NCI-H1417 (cell line): ENCODE data around the gene MAPT.

Experiments
- DNase-seq, 3 experiments: peaks; one replicate each; lab custom pipeline; 2025; lab: John Stamatoyannopoulos, UW

Gene MAPT

DNA sequence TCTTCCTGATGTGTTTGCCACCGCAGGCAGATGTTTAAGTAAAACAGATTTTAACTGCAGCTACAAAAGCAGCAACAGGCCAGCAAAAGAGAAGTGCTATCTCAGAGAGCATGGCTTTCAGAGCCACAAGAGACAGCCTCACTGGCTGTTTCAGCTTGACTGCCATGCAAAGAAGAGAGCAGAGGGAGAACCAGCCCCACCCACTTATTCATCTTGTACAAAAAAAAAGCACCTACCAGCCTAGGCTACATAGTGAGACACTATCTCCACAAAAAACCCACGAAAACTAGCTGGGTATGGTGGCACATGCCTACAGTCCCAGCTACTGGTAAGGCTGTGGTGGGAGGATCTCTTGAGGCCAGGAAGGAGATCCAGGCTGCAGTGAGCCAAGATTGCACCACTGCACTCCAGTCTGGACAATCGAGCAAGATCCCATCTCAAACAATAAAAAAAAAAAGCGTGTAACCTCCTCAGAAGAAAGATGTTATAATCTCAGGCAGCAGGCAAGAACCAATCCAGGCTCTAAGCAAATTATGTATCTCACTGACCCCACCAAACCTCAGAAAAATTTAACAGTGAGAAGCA is 134.7 kb downstream of the MAPT start:
- DNase-seq: no peak

DNA sequence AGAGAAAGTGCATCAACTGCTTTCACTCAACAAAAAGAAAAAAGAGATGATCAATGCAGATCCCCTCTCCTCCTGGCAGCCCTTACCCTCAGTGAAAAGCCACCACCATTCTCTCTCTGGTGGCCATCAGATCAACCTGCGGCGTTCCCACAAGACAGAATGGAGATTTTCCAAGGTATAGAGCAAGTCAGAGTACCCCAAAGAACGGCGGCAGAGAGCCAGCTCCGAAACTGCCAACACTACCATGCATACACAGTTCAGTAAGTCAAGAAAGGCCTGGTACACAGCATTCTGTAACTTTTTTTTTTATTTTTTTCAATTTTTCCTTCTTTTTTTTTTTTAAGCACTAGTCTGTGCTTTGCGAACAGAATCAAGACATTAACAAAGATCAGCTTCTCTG is 135.3 kb downstream of the MAPT start:
- no peak for DNase-seq

DNA sequence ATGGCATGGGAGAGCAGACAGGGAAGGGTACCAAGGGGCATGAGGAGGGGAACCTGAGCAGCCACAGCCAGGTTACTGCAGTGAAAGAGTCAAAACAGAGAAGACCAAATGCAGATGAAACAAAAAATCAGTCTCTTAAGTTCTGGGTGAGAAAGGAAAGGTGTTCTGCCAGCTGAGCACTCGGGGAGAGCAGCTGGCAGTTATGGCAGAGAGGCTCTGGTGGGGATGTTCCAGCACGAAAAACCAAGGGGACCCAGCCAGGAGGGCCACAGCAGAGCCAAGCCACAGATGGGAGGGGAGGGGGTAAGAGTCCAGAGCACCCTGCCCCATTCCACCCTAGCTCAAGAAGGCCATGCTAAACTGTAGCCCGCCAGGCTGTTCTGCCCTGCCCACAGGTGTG is 136.4 kb downstream of the MAPT start:
- DNase-seq: no peak

DNA sequence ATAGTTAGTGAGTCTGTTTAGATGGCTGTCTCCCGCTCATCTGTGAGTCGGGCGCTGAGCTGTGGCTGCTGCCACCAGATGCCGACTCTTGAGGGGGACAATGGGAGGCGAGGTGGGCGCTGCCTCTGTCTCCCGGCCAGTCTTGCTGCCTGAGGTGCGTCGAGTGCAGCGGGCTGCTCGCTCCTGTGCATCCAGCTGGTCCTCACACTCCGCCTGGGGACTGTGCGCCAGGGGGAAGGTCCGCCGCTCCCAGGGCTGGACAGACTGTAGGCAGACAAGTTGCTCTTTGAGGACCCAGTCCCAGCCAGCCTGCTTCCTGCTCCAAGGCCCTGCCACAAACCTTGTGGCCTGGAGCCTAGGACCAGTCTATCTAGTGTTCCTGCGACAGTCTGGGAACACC is 137.1 kb downstream of the MAPT start:
- DNase-seq: no peak

DNA sequence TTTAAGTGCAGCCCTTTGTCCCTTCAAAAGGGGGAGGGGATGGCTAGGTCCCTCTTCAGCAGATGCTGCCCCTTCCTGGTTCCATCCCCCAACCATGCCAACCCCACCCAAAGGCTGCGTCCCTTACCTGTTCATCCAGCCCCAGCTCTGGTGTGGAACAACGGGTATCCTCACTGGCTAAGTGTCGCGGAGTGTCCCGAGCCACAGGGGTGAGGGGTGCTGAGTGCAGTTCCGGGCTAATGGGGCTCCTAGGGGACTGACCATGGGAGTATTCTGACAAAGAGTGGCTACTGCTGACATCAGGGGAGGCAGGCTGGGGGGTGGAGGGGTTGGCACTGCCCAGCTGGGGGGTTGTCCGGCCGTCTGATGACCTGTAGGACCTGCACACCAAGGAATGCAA is 137.6 kb downstream of the MAPT start:
- no peak for DNase-seq

DNA sequence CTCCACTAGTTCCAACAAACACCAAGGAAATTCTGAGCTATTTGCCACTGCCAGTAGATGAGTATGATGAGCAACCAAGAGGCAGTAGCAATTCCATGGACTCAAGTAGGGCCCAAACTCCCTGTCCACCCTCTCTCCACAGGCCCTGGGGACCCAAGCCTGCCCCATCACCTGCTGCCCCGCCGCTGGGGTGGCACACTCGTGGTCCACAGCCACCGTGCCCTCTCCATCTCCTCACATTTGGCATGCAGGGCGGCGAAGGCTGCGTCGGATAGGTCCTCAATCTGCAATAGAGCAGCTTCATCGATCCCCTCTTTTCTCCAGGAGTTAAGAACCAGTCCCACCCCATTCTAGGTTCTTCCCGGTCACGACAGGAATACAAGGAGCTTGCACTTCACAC is 138.6 kb downstream of the MAPT start:
- no peak for DNase-seq

DNA sequence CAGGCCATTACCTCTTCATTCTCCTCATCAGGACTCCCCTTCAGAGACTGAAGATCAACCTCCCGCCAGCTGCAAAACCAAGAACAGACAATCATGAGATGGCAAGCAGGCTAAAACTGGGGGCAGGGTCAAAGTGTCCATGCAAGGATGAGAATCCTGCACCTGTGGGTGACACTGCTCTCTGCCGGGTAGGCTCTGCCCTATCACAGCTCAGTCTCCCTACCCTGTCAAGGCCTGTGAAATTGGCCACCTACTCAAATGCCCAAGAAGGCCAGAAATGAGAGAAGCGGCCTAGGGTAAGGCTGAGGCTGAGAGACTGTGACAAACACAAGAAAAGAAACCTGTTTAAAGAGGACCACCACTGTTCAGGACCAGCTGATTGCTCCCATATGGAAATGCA is 139.0 kb downstream of the MAPT start:
- DNase-seq: no peak

DNA sequence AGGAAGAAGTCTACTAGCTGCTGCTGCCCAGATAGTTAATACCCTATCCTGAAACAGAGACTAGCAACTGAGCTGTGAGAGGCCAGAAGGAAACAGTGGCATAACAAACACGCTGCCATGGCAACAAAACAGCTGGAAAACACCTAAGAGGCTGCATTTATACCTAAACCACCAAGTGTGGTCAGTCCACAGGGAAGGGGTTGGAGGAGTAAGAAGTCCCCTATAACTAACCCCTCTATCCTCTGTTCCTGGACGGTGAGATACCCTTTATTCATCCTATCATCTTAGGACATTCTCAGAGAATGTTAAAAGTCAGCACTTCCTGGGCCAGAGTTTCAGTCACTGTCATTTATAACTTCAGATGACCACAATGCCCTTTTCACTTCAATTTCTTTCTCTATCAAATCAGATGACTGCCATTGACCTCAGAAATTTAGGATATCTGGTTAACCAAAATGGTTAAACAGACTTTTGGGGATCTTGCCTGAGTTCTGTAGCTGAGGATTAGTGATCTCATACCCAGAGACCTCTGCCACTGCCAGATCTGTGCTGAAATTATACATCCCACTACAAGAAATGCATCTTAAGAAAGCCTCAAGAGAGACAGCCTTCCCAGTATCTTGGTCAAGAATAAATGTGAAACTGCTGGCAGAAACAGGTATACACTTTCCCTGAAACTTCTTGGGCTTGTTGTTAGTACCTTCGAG is 140.9 kb downstream of the MAPT start:
- DNase-seq: no peak

DNA sequence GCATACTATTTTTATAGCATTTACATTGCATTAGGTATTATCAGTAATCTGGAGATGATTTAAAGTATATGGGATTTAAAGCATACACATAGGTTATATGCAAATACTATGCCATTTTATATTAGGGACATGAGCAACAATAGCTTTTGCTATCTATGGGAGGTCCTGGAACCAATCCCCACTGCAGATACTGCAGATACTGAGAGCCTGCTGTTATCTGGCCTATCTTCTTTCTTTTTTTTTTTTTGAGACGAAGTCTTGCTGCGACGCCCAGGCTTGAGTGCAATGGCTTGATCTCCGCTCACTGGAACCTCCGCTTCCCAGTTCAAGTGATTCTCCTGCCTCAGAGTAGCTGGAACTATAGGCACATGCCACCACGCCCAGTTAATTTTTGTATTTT is 142.1 kb downstream of the MAPT start:
- DNase-seq: no peak

DNA sequence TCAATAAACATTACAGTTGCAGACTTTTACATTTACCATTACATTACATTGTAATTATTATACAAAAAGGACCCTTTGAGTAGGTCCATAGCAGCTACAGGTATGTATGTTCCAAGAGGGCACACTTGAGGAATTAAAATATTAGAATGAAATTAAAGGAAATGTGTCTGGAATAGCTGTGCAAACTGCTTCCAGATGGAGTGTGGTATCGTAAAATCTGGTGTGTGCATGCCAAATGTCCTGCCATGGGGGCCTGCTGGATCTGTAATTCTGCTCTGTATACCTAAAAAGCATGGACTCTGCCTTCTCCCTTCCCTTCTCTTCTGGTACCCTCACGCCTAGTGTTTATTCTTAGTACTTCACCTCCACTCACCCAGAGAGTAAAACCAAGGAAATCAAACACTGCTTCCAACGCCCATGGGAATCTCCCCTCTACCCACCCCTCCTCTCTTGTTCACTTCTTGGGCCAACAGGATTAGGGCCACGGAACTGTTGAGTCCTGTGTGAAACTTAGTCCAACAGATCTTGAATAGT is 143.4 kb downstream of the MAPT start:
- DNase-seq: no peak

DNA sequence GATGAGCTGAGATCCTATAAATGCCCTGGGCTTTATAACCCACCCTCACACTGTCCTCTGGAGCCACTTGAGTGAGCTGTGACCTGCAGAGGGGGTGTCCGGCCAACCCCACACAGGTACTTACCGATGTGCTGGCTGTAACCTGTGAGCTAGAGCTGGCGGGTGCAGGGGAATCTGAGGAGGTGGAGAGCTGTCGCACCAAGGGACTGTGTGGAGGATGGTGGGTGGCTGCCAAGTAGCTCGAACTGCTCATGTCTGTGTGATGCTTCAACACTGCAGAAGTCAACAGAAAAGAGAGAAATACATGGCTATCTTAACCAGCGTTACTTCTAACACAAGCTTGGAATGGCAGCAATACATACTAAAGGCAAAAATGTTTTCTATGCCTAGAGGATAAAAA is 144.1 kb downstream of the MAPT start:
- no peak for DNase-seq

DNA sequence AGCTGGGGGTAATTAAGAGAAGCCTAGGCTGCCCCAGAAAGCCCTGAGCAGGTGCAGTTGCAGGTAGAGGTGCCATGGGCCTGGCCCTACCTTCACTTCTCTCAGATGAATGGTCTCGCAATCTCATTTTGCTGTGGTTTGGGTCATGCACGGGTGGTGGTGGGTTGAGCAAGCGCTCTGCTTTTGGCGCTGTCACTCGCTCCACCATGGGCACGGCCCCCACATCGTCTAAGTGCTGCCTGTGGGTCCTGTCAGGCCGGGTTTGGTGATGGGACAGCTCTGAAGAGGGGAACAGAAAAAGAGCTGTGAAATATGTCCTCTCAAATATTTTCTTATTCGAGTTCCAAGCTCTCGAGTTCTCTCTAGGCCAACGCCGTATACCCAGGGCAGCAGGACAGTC is 144.6 kb downstream of the MAPT start:
- no peak for DNase-seq

DNA sequence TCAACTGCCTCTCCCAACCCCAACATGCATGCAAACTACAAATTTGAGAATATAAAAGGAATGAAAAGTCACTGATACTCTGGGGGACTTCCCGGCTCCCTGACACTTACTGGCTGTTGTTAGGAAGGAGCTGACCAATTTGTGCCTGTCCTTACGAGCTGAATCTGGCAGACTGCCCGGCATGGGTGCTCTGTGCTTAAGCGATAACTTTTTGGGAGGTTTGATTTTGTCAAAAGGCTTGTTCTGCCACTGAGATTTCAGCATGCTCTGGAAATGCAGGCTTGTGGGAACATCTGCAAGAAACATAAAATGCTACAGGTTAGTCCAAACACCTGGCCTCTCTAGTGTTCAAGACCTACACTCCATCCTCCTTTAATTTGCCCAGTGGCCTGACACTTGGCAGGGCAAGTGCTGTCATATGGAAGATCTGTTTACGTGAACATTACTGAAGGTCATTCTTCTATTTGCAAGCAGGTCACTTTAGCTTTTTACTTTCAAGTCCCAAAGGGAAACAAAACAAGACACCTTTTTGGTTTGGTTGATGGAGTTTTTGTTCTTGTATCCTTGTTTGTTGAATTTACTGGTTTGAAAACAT is 145.3 kb downstream of the MAPT start:
- peak in 1 of 3 experiments; percentile 5 for DNase-seq

DNA sequence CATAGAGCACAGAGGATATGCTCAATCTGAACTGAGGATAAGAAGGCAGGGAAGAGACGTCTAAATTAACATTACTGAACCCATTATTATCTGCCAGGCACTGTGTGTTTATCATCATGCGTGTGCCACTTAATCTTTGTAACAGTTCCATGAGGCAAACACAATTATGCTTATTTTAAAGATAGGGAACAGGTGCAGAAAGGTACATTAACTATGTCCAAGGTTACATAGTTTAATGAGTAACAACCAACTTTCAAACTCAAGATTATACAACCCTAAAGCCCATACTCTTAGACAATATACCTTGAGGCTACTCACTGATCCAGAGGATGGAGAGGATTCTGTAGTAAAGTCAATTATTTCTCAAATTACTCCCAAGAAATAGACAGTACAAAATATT is 147.9 kb downstream of the MAPT start:
- DNase-seq: peak in 1 of 3 experiments; percentile 23

DNA sequence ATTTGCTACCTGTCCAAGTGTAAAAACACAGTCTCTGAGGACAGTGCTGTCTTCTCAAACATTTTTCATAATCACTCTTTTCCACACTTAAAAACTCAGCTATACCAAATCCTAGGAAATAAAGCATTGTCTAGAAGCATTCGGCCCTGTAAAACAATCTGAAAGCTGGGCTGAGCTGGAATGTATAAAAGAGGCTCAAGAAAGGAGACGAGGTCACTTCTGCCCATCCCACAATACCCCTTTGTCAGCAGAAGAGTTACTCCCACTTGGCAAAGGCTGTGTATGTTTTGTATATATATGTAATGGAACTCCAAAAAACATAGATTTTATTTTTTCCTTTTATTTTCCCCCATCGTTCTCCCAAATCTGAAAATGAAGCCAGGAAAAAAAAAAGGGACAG is 148.6 kb downstream of the MAPT start:
- no peak for DNase-seq

DNA sequence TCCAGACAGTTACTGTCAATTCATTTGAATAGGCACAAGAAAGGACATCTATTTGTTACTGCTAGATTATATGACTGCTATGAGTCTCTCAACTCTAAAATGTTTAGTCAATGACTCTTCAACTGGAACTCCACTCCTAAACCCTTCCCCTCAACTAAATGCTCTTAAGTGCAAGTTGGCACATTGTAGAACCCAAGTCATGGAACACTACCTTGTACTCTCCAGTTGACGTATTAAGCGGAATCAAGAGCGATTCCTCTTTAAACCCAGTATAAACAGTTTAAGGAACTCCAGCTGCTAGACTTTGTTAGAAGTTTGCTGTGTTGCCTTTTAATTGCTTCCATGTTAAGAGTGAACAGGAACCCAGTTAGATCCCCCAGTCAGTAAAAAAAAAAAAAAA is 149.3 kb downstream of the MAPT start:
- DNase-seq: peak in 1 of 3 experiments; percentile 67

DNA sequence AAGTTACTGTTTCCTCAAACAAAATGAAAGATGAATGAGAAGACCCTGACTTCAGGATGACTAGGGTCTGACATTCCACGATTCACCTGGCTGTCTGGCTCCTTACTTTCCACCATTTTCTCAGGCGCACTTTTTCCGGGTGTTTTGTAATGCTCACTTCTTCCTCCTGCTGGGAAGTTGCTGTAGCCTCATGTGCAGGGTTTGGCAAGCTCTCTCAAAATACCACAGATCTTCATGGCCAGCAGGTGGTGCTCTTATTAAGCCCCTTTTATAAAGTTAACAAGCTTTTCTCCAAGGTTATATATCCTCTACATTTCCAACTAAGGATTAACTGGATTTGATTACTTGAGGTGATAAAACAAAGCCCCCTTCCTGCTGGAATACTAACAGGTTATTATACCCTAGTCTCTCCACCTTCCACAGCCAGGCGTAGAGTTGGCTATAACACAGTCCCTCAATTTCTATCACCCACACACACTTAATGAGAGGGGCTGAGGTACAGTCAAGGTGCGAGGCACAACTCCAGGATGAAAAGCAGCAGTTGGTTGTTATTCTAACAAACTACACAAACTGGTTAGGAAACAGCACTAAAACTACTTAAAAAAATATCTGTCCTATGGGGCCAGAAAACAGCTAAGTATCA is 150.1 kb downstream of the MAPT start:
- DNase-seq: peak; percentile 53 to 85 (median 62)

DNA sequence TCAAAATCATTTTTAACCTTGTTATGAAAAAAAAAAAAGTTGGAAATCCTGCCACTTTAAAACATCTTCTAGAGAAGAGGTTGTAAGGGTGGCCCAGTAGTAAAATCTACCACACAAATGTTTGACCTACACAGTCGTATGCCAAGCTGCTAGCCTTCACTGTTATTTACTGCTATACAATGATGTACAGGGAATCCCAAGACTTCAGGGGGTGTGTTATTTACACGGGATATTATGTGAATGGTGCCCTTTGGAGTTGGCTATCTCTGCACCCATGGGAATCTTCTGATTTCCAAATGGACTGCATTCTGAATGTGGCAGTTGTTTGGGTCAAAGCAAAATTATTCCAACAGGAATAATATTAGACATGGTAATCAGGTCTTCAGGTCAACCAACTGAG is 150.6 kb downstream of the MAPT start:
- DNase-seq: no peak

DNA sequence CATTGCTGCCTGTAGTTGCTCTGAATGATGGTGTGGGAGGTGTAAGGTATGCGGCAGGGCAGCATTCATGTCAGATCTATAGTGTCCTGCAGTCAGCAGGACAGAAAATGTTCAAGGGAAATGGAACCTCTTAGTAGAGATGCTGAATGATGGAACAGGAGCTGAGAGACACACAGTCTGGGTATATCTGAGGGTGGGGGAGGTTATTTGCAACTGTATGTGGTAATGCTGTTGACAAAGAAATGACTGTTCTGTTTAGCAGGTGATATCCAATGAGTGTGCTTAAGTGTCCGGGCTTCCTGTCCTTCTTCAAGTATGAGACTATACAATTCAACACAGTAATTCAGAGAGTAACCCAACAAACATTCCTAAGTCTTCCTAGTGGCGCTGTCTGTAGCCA is 151.3 kb downstream of the MAPT start:
- DNase-seq: peak in 1 of 3 experiments; percentile 35

DNA sequence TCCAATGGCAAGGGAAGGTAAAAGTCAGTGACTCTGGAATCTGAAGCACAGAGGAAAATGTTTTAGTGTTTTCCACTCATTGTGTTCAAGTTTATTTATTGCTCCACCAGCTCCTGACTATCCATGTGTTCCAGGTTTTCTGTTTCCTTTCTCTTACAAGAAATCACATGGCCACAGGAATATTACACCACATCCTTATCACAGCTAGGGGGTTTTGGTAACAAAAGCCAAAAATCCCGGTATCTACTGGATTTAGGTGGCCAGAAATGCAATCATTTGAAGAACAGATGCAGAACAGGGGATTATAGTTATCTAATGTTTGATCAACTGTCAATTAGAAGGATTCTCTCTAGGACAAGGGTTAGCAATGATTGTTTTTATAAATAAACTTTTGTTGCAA is 152.6 kb downstream of the MAPT start:
- DNase-seq: no peak

DNA sequence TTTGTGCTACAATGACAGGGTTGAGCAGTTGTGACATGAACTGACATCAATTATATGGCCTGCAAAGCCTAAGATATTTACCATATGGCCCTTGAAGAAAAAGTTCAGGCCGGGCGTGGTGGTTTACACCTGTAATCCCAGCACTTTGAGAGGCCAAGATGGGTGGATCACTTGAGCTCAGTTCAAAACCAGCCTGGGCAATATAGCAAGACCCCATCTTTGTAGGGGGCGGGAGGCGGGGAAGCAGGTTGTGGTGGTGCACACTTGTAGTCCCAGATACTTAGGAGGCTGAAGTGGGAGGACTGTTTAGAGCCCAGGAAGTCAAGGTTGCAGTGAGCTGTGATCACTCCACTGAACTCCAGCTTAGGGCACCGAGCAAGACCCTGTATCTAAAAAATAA is 153.0 kb downstream of the MAPT start:
- DNase-seq: no peak

DNA sequence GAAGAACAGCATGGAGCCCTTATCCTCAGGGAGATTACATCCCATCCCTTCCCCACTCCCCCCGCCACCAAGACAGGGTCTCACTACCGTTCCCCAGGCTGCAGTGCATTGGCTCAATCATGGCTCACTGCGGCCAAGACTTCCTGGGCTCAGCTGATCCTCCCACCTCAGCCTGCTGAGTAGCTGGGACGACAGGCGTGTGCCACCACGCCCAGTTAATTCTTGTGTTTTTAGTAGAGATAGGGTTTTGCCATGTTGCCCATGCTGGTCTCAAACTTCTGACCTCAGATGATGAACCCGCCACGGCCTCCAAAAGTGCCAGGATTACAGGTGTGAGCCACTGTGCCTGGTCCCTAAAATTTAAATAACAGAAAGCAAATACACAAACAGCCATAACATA is 153.5 kb downstream of the MAPT start:
- no peak for DNase-seq

DNA sequence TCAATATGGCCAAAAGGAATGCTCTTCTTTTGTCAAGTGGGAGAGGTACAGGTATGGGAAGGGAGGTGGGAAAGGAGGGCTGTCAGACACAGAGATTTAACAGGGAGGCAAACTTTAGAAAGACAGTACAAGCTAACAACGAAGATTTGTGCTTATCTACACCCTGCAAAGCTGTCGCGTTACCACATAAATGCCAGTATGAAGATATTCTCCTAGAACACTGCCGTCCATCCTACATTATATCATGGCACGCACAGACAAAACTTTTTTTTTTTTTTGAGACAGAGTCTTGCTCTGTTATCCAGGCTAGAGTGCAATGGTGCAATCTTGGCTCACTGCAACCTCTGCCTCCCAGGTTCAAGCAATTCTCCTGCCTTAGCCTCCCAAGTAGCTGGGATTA is 155.3 kb downstream of the MAPT start:
- DNase-seq: no peak
